GM18858 (cell line): ENCODE measurements around the gene AXIN1.

Experiments used
- ATAC-seq: cut with Tn5 transposase; IDR thresholded peaks from one replicate; pipeline ENCODE4 v1.9.1; 2021; ENCODE audit not compliant: unreplicated experiment

The AXIN1 gene

DNA sequence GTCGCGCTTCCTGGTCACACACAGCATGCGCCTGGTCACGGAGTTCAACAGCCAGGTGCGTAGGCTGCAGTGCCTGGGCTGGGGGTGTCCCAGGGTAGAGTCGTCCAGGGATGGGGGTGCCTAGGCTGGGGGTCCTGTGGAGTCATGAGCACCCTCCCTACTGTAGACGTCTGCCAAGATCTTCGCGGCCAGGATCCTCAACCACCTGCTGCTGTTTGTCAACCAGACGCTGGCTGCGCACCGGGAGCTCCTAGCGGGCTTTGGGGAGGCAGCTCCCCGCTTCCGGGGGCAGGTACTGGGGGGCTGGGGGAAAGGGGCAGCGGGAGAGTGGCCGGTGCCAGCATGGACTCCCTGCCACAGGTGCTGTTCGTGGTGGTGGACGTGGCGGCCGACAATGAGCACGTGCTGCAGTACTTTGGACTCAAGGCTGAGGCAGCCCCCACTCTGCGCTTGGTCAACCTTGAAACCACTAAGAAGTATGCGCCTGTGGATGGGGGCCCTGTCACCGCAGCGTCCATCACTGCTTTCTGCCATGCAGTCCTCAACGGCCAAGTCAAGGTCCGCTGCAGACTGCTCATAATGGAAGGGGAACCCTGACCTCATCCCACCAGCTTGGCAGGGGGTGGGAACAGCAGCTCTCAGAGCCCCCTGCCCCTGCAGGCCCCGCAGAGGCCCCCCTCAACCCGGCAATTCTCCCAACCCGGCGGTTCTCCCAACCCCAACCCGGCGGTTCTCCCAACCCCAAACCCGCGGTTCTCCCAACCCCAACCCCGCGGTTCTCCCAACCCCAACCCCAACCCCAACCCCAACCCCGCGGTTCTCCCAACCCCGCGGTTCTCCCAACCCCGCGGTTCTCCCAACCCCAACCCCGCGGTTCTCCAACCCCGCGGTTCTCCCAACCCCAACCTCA, 67.1 kb downstream of the AXIN1 start:
- no peak for ATAC-seq

DNA sequence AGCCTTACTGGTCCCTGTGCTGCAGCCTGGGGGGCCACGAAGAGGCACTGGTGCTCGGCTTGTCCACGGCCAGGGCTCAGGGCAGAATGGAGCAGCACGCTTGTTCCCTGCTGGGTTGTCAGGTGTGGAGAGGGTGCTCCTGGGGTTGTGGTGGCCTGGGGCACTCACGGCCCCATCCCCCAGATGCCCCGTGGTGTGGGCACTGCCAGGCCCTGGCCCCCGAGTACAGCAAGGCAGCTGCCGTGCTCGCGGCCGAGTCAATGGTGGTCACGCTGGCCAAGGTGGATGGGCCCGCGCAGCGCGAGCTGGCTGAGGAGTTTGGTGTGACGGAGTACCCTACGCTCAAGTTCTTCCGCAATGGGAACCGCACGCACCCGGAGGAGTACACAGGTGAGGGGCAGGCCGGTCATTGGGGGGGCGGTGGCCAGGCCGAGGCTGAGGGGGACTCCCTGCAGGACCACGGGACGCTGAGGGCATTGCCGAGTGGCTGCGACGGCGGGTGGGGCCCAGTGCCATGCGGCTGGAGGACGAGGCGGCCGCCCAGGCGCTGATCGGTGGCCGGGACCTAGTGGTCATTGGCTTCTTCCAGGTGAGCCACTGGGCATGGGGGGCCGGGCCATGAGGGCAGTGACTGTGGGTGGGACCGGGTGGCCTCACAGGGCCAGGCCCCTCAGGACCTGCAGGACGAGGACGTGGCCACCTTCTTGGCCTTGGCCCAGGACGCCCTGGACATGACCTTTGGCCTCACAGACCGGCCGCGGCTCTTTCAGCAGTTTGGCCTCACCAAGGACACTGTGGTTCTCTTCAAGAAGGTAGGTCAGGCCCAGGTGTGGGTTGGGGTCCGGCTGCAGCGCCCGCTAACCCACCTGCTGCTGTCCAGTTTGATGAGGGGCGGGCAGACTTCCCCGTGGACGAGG, 68.1 kb downstream of the AXIN1 start:
- ATAC-seq: no peak

DNA sequence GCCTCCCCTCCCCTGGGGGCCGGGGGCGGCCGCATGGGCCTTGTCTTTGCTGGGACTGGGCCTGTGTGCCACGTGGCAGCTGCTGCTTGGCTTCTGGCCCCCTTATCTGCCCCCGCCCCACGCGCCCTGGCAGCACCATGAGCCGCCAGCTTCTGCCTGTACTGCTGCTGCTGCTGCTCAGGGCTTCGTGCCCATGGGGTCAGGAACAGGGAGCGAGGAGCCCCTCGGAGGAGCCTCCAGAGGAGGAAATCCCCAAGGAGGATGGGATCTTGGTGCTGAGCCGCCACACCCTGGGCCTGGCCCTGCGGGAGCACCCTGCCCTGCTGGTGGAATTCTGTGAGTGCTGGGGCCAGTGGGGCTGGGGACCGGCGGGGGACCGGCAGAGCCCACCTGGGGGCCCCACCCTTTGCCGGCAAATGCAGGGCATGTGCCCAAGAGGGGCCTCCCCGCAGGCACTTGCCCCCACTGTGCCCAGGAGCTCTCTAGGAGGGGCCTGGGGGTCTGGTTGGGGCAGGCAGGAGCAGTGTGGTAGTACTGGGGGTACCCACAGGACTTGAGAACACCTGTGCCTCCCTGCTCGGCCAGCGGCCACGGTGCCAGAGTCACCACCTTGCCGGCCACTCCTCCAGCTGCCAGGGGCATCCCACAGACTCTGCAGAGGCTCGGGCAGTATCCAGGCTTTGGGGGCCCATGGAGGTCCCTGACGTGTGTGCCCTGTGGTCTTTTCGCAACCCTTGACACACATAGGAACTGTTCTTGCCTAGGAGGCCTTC, 69.3 kb downstream of the AXIN1 start, which contains the start of gene PDIA2:
TSS of gene PDIA2 (plus strand) at position 132 of the 773 bp plus-strand sequence. CDS start at position 138, 6 bp downstream.
- no peak for ATAC-seq

DNA sequence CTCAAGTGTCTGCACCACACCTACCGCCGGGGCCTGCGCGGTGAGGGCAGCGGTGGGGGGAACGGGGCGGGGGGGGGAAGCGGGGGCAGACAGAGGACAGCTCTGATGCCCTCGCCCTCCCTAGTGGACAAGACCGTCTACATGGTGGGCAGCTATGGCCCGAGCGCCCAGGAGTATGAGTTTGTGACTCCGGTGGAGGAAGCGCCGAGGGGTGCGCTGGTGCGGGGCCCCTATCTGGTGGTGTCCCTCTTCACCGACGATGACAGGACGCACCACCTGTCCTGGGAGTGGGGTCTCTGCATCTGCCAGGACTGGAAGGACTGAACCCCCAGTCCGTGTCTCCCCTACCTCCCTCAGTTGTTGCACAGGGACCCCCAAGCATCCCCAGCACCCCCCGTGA, 70.0 kb downstream of the AXIN1 start:
- no peak for ATAC-seq

DNA sequence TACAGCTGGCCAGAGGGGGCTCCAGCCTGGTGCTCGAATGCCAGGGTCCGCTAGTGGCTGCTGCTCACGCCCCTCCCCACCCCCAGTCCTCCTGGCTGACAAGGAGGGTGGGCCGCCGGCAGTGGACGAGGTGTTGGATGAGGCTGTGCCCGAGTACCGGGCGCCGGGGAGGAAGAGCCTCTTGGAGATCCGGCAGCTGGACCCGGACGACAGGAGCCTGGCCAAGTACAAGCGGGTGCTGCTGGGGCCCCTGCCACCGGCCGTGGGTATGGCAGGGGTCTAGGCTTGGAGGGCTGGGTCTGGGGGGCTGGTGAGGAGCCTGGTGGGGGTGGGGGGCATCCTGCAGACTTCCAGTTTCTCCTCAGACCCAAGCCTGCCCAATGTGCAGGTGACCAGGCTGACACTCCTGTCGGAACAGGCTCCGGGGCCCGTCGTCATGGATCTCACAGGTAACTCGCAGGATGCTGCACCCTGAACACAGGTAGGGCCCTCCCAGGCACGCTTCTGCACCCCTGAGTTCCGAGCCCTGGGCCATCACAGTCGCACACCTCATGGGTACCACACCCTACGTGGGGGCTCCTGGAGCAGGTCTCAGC, 70.8 kb downstream of the AXIN1 start:
- no peak for ATAC-seq

DNA sequence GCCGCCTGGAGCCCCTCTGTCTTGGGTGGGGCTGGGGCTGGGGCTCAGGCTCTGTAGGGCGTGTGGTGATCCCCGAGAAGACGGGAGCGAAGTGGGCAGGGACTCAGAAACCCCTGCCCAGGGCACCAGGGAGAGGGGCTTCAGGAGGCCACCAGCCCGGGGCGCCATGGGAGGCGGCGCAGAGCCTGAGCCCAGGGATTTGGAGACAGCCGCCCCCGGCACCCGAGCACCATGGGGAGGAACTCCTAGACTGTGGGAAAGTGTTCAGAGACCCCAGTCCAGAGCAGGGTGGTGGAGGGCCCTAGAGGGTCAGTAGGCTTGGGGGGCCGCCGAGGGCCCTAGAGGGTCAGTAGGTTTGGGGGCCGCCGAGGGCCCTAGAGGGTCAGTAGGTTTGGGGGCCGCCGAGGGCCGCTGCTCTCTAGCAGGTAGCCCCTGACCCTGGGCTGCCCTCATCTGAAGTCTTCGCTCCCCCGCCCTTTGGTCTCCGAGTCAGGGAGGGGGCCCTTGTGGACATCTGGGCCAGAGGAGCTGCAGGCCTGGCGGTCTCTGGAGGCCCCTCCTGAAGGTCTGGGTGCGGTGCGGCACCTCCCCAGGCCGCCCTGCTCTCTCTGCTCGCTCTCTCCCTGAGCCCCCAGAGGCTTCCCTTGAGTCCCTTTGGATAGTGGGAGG, 71.4 kb downstream of the AXIN1 start:
- no peak for ATAC-seq

DNA sequence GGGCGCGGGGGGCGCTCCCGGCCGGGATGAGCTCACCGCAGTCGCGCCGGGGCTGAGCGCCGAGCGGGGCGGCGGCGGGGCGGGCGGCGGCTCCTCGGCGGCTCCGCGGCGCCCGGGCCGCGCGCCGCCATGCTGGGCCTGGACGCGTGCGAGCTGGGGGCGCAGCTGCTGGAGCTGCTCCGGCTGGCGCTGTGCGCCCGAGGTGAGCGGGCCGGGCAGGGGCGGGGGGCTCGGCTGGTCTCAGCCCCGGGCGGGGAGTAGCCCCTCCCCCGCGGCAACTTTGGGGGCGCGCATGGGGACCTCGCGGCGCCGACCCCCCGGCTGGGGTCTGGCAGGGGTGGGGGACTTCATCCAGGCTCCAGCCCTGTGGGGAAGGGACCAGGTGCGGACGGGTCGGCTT, 72.0 kb downstream of the AXIN1 start, which contains the start of gene ARHGDIG:
TSS of gene ARHGDIG (plus strand) at position 40 of the 400 bp plus-strand sequence. CDS start at position 130, 90 bp downstream.
- no peak for ATAC-seq

DNA sequence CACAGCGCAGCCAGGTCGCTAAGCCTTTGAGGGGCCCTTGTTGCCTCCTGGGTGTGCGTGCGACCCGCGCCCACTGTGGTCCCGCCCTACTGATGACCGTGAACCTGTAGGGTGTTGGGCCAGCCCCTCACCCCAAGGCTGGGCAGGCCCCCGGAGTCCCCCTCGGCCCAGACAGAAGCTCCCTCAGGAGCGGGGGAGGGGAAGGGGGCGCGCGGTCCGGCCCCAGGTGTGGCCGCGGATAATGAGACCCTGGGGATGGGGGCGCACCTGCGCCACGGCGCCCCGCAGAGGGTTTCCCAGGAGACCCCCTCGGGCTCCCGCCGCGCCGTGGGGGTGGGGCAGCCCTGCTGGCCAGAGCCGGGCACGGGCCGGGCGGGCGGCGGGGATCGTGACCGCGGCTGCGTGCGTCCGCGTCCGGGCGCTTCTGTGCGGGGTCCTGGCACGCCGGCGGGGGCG, 72.5 kb downstream of the AXIN1 start:
- ATAC-seq: no peak

DNA sequence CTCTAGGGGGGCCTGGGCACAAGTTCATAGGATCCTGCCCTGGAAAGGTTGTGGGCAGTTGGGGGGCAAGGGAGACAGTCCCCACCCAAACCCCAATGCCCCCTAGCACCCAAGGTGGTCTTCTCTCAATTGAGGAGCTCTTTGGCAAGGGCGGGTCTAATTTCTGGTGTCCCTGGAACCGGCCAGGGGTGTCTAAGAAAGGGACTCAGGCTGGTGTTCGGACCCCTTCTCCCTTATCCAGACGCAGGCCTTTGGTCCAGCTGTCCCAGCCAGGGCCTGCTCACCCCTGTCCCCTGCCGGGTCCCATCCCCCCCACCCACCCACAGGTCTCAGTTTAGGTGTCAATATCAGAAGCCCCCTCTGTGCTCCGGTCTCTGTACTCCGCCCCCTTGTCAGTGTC, 73.0 kb downstream of the AXIN1 start:
- no peak for ATAC-seq

DNA sequence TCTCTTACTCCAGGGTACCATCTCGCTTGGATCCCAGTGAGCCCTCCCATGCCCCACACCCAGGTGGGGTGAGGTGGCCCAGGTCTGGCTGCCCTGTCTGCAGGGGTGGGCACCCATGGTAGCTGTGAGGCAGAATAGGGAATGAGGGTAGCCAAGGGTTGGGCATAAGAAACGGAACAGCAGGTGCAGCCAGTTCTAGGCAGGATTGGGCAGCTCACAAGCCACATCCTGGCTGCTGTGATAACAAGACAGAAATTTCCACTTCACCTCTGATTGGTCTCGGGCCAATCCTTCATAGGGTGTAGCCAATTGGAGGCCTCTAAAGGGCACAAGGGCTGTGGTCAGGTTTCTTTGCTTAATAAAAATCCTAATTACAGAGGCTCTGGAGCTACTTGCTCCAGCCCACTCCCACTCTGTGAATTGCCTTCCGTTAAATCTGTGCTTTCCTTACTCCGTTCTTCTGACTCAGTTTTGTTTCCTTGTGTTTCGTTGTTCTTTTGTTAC, 73.6 kb downstream of the AXIN1 start:
- ATAC-seq: no peak

DNA sequence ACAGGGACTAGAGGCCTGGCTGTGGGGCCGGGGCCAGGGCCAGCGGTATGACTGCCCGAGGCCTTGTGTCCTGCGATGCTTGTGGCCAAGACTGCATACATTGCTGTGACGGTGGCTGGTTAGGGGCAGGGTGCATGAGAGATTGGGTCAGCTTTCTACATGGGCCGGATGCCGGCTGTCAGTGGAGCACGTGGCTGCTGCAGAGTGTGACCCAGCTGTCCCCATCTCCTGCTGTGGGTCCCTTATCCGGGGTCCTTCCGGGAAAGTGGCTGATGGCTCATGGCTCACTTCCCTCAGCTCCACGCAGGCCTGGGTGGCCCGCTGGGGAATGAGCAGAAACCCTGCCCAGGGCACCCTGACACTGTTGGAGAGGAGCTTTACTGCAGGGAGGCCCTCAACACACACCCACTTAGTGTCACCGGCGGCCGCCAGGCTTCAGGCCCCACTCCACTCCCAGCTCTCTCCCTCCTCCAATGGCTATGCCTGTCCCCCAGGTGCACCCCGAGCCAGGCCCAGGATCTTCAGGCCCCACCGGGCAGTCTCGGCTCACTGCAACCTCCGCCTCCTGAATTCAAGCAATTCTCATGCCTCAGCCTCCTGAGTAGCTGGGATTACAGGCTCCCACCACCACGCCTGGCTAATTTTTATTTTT, 76.0 kb downstream of the AXIN1 start:
- no peak for ATAC-seq

DNA sequence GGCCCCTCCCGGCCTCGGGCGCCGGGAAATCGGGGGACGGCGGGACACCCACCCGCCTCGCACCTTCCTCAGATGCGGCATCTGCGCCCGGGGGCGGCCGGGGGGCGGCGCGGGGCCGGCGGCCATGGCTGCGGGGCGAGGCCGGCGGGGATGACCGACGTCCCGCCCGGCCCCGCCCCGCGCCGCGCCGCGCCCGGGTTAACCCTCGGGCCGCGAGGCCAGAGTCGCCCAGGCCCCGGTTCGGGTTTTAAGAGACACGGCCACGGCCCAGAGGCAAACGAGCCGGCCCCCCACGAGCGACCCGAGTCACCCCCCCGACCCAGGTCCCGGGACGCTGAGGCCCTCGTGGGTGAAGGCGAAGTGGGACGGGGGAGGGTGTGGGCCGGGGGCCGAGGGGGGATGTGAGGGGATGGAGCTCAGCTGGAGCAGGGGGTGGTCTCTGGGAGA, 76.7 kb downstream of the AXIN1 start, which contains the start of gene RGS11:
TSS of gene RGS11 (minus strand) at position 159 of the 447 bp plus-strand sequence. CDS start at position 126, 33 bp downstream.
- no peak for ATAC-seq

DNA sequence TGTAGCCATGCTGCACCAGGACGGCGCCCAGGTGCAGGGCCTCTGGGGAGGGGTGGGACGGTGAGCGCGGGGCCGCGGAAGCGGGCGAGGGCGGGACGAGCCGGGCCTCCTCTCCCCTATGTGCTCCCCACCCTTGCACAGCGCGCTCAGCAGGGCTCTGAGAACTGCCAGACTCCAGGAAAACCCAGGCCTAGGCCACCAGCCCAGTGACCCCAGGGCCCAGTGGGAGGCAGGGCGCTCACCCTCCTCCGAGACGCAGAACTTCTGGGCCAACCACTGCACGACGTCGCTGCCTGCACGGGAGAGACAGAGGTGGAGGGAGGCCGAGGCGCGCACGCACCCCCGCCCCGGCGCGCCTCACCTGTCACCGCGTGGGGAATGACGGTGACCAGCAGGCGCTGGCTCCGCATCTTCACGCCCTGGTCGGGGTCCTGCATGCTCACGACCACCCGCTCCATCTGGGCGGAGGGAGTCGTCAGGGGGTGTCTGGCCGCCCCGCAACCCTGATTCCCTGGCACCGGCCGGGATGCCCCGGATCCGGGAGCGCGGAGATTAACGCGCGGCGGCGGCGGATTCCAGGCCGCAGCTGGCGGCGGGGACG, 77.4 kb downstream of the AXIN1 start:
- no peak for ATAC-seq

DNA sequence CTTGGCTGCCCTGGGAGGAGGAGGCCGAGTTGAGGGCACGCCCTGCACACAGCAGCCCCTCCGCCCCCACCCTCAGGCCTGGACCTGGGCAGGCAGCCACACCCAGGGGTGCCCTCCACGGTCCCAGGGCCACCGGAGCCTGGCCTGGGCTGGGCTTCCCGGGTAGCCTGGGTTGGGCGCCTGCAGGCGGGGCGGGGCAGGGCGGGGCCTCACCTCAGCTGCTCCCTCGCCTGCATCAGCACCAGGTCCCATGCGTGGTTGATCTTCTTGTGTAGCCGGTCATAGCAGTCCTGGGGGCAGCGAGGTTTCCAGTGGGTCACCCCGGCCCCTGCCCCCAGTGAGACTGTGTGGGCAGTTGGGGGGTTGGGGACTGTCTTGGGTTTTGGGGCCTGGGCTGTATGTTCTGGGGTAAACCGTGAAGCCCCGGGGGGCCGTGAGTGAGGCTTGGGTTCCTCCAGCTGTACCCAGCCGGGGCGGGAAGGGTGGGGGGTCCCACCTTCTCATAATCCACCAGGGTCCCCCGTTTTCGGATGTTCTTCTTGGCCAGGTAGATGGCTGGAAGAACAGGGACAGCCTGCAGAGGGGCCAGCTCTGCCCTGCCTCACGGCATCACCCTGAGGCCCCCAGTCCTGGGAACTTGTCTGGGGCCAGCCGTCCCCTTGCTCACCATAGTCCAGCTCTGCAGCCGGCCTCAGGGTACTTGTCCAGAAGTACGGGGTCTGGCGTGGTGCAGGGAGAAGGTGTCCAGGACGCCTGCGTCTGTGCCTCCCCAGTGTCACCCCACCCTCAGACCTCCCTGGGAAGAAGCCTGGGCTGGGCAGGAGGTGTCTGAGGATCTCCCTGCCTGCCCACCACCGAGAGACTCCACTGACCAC, 78.7 kb downstream of the AXIN1 start:
- ATAC-seq: no peak

DNA sequence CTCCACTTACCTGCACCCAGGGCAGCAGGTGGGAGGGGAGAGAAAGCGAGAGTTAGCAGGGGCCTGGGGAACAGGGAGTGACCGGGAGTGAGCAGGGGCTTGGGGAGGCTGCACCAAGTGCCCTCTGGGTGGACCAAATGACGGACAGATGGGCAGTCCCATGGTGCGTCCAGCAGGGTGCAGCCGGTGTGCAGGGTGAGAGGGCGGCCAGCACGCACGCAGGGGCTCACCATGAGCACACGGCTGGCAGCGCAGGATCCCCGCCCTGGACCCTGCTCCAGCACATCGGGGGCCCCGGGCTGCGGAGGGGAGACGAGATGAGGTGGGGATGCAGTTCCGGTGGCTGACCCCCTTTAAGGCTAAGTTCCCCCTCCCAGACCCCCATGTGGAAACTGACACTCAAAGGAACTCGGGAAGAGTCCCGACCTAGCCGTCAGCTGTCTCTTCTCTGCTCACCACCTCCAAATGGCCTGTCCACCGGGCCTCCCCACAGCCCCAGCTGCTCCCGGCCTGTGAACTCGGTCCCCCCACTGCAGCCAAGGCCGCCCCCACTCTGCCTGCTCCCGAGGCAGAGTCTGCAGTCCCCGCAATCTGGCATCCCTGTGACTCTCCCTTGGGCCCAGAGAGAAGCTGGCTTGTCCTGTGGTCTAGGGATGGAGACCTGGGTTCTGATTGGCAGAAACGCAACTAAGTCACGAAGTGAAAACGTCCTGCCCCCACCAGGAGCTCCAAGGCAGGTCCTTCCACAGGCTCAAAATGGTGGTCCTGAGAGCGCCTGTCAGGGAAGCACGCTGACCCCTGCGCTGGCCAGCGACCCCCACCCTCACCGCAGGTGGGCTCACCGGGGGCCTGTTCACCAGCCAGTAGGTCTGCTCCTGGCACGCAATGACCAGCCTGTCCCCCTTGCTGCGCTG, 79.6 kb downstream of the AXIN1 start:
- no peak for ATAC-seq
